CD14-positive monocyte (primary cell): ENCODE data around the gene PRM1. TPM values are rescaled to one million over a fixed set of nuclear protein-coding genes. Genes with fewer than 3 reads are reported as not detected.

Source experiments
- DNase-seq, 3 donors: peaks; one replicate each; pipeline ENCODE4 v3.0.0-alpha.2; 2011 to 2022
- H2AFZ ChIP-seq: 2 replicates; pipeline ENCODE4 v1.6.0; 2012; ENCODE audit warnings: mild to moderate bottlenecking, low read depth, low read length, inconsistent platforms; ENCODE audit not compliant: insufficient read depth, poor library complexity, severe bottlenecking
- H3K27ac ChIP-seq, 2 donors: 1 replicate in 1 of 2; 2 replicates in 1 of 2; pipeline ENCODE4 v1.5.1; 2012 to 2013; ENCODE audit warnings: low read length in 2 of 2, control low read depth in 1 of 2, inconsistent platforms in 1 of 2, low read depth in 1 of 2, mild to moderate bottlenecking in 1 of 2
- H3K27me3 ChIP-seq, 2 donors: one replicate each; pipeline versions ENCODE4 v1.6.0 to v1.6.1; 2011 to 2013; ENCODE audit warnings: low read length in 2 of 2; ENCODE audit not compliant: control insufficient read depth in 2 of 2, insufficient read depth in 2 of 2
- H3K36me3 ChIP-seq, 2 donors: replicated peaks in 1 of 2; 1 replicate in 1 of 2; 2 replicates in 1 of 2; pipeline versions ENCODE4 v1.5.1 to v1.6.1; 2012 to 2013; ENCODE audit warnings: low read length in 2 of 2, control low read depth in 1 of 2, inconsistent platforms in 1 of 2, mild to moderate bottlenecking in 1 of 2; ENCODE audit not compliant: insufficient read depth in 2 of 2, control insufficient read depth in 1 of 2
- H3K4me1 ChIP-seq, 2 donors: 1 replicate in 1 of 2; 2 replicates in 1 of 2; pipeline versions ENCODE4 v1.5.1 to v1.6.1; 2012 to 2013; ENCODE audit warnings: low read length in 2 of 2, control low read depth in 1 of 2, inconsistent platforms in 1 of 2, mild to moderate bottlenecking in 1 of 2, moderate library complexity in 1 of 2; ENCODE audit not compliant: insufficient read depth in 2 of 2, control insufficient read depth in 1 of 2
- H3K4me2 ChIP-seq: replicated peaks from 2 replicates; pipeline ENCODE3; 2012; ENCODE audit warnings: low read length, moderate library complexity, mild to moderate bottlenecking; ENCODE audit not compliant: poor library complexity, severe bottlenecking; ENCODE audit errors: extremely low read depth
- H3K4me3 ChIP-seq, 3 experiments: fragments of 200-600 bp in 1 of 3; sonication (generic) in 1 of 3; replicated peaks in 1 of 3; 1 replicate in 2 of 3; 2 replicates in 1 of 3; pipeline ENCODE4 v1.5.1; 2011 to 2013; ENCODE audit warnings: low read length in 3 of 3, mild to moderate bottlenecking in 3 of 3, control low read depth in 2 of 3, low read depth in 2 of 3, inconsistent platforms in 1 of 3, moderate library complexity in 1 of 3
- H3K79me2 ChIP-seq: 2 replicates; pipeline ENCODE4 v1.6.0; 2012; ENCODE audit warnings: mild to moderate bottlenecking, control low read depth, inconsistent platforms, low read length, moderate library complexity; ENCODE audit not compliant: insufficient read depth
- H3K9ac ChIP-seq: 2 replicates; pipeline ENCODE4 v1.6.0; 2017; ENCODE audit warnings: low read length, mild to moderate bottlenecking; ENCODE audit not compliant: insufficient read depth, poor library complexity, severe bottlenecking
- H3K9me3 ChIP-seq, 2 donors: replicated peaks in 1 of 2; 1 replicate in 1 of 2; 2 replicates in 1 of 2; pipeline versions ENCODE4 v1.5.1 to v1.6.1; 2012 to 2013; ENCODE audit warnings: low read length in 2 of 2, control low read depth in 1 of 2; ENCODE audit not compliant: control insufficient read depth in 1 of 2, insufficient read depth in 1 of 2
- H4K20me1 ChIP-seq: 2 replicates; pipeline ENCODE4 v1.6.0; 2012; ENCODE audit warnings: mild to moderate bottlenecking, low read length, control low read depth, moderate library complexity; ENCODE audit not compliant: insufficient read depth
- H3K27ac Mint-ChIP-seq, 7 donors: one replicate each; pipeline ENCODE4 v1.8.0; 2020; ENCODE audit warnings: mild to moderate bottlenecking in 7 of 7, mixed read lengths in 7 of 7, moderate library complexity in 6 of 7, inconsistent platforms in 2 of 7
- H3K27me3 Mint-ChIP-seq, 3 donors: one replicate each; pipeline ENCODE4 v1.8.0; 2021 to 2022; ENCODE audit warnings: low read depth in 3 of 3, mild to moderate bottlenecking in 3 of 3, mixed read lengths in 3 of 3, moderate library complexity in 3 of 3, inconsistent platforms in 1 of 3
- H3K36me3 Mint-ChIP-seq, 2 donors: one replicate each; pipeline ENCODE4 v1.8.0; 2020; ENCODE audit warnings: mixed read lengths in 2 of 2, inconsistent platforms in 1 of 2, mild to moderate bottlenecking in 1 of 2
- H3K4me1 Mint-ChIP-seq: one replicate; pipeline ENCODE4 v1.8.0; 2020; ENCODE audit warnings: mild to moderate bottlenecking, mixed read lengths
- H3K4me3 Mint-ChIP-seq, 2 donors: one replicate each; pipeline ENCODE4 v1.8.0; 2020; ENCODE audit warnings: mild to moderate bottlenecking in 2 of 2, mixed read lengths in 2 of 2, moderate library complexity in 1 of 2
- H3K9me3 Mint-ChIP-seq, 7 donors: one replicate each; pipeline ENCODE4 v1.8.0; 2020 to 2022; ENCODE audit warnings: mixed read lengths in 7 of 7, mild to moderate bottlenecking in 6 of 7, moderate library complexity in 6 of 7, inconsistent platforms in 2 of 7
- WGBS: methylation state at CpG from one replicate; pipeline ENCODE4 v1.1.5; 2013; ENCODE audit warnings: missing lambda C conversion rate; ENCODE audit not compliant: insufficient coverage; 5-methylcytosine and 5-hydroxymethylcytosine counted together
- intact Hi-C, 2 donors: fragments of 100-400 bp; cut with micrococcal nuclease; formaldehyde crosslinking; loops; one replicate each; pipeline versions ENCODE4 v1.15.0 to v1.15.1; 2023
- polyA plus RNA-seq, 3 donors: library from polyadenylated mRNA; depleted of rRNA in 1 of 3; unstranded in 2 of 3; stranded (reverse) in 1 of 3; fragments of 300-500 nt in 2 of 3; fragments of >200 nt in 1 of 3; fragmentation: Illumina TruSeq in 2 of 3; gene quantifications; 1 replicate in 2 of 3; 2 replicates in 1 of 3; pipeline ENCODE4 v1.2.3, GENCODE V29; 2012 to 2021
- TF ChIP-seq, protein P1 (sequence below): fragments of 200-600 bp; IDR thresholded peaks from one replicate; pipeline ENCODE4 v1.8.0; 2022; ENCODE audit warnings: antibody characterized with exemption, mild to moderate bottlenecking

PRM1 gene
- polyA plus RNA-seq, 3 donors: not detected

DNA sequence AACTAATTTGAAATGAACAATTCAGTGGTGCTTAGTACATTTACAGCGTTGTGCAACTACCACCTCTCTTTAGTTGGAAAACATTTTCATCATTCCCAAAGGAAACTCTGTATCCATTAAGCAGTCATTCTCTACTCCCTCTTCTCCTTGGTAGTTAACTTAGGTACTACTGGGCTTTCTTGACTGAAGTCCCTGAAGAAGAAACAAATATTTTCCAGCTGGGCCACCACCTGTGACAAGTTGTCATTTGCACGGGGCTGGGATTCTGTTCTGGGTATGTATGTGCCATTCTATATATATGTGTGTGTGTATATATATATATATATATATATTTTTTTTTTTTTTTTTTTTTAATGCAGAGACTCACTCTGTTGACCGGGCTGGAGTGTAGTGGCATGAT is 48.8 kb upstream of the PRM1 start:
- H4K20me1 ChIP-seq: no peaks in the 10 kb centered on the region
- Mint-ChIP-seq H3K27me3 (peaks cover 30 to 61% (median 30%) of the 10 kb centered on the region in 3 donors), H3K4me1 (peaks cover 51% of the 10 kb centered on the region), H3K4me3 (peak overlapping the region in 1 of 2 donors; percentile 35), H3K36me3 (peaks cover 5 to 13% of the 10 kb centered on the region in 2 donors), H3K27ac (no peak overlapping the region), H3K9me3 (peaks cover 0 to 15% (median 3%) of the 10 kb centered on the region in 7 donors)
- H3K27ac ChIP-seq: no peak overlapping the region
- intact Hi-C loops: loop anchor here in 1 of 2 donors (5.0 kb wide), 1 partner anchor 33 kb away; no protein-coding TSS in a partner anchor
- H3K79me2 ChIP-seq: no peaks in the 10 kb centered on the region
- no peaks in the 10 kb centered on the region for H3K9me3 ChIP-seq
- no CpG with 5 or more reads among the region's 3 CpGs for WGBS
- TF ChIP-seq, protein P1, sequence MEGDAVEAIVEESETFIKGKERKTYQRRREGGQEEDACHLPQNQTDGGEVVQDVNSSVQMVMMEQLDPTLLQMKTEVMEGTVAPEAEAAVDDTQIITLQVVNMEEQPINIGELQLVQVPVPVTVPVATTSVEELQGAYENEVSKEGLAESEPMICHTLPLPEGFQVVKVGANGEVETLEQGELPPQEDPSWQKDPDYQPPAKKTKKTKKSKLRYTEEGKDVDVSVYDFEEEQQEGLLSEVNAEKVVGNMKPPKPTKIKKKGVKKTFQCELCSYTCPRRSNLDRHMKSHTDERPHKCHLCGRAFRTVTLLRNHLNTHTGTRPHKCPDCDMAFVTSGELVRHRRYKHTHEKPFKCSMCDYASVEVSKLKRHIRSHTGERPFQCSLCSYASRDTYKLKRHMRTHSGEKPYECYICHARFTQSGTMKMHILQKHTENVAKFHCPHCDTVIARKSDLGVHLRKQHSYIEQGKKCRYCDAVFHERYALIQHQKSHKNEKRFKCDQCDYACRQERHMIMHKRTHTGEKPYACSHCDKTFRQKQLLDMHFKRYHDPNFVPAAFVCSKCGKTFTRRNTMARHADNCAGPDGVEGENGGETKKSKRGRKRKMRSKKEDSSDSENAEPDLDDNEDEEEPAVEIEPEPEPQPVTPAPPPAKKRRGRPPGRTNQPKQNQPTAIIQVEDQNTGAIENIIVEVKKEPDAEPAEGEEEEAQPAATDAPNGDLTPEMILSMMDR: no peak
- H2AFZ ChIP-seq: no peak overlapping the region
- DNase-seq: no peak
- no peak overlapping the region for H3K4me2 ChIP-seq
- no peak overlapping the region for H3K4me3 ChIP-seq
- peaks cover 42 to 50% of the 10 kb centered on the region in 2 donors for H3K4me1 ChIP-seq
- peaks cover 0 to 7% of the 10 kb centered on the region in 2 donors for H3K27me3 ChIP-seq
- H3K9ac ChIP-seq: no peak overlapping the region
- H3K36me3 ChIP-seq: no peaks in the 10 kb centered on the region

DNA sequence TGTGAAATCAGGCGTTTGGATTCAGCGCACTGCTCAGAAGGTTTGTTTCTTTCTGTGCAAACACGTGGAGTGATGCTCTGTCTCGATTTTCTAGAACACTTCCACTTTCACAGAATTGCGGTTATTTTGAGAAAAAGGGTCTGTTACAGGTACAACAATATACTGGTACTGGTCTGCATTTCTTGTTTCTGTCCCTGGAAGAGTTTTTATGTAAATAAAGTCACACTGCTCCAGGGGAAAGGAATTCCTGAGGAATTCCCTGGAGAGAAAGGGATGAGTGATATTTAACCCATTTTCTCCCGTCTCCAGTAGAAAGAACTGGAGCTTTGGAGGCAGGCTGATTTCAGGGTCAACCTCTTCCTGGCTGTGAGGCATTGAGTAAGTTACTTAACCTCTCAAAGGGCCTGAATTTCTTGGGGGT is 48.0 kb upstream of the PRM1 start:
- H3K9ac ChIP-seq: no peak overlapping the region
- intact Hi-C loops: no loop called here

More for the DNA sequence above, 48.0 kb upstream of the PRM1 start:
- H2AFZ ChIP-seq: no peak overlapping the region
- H3K4me3 Mint-ChIP-seq: peak overlapping the region; percentile 53 to 90
- no peak overlapping the region for H3K27ac ChIP-seq
- H3K9me3 ChIP-seq: no peaks in the 10 kb centered on the region
- H3K79me2 ChIP-seq: no peaks in the 10 kb centered on the region
- H3K4me2 ChIP-seq: peak overlapping the region; percentile 53
- no peaks in the 10 kb centered on the region for H3K36me3 ChIP-seq
- no CpG with 5 or more reads among the region's 6 CpGs for WGBS
- DNase-seq: no peak
- peak overlapping the region in 5 of 7 donors; percentile 11 to 84 (median 61) for H3K27ac Mint-ChIP-seq
- peaks cover 0 to 7% of the 10 kb centered on the region in 2 donors for H3K27me3 ChIP-seq
- peak overlapping the region in 1 of 3 experiments; percentile 59 for H3K4me3 ChIP-seq
- H3K36me3 Mint-ChIP-seq: peaks cover 5 to 13% of the 10 kb centered on the region in 2 donors
- H3K9me3 Mint-ChIP-seq: peaks cover 0 to 9% (median 3%) of the 10 kb centered on the region in 7 donors
- peaks cover 52% of the 10 kb centered on the region for H3K4me1 Mint-ChIP-seq
- TF ChIP-seq, protein P1: no peak
- H4K20me1 ChIP-seq: no peaks in the 10 kb centered on the region
- H3K4me1 ChIP-seq: peaks cover 42 to 50% of the 10 kb centered on the region in 2 donors
- peaks cover 27 to 59% (median 28%) of the 10 kb centered on the region in 3 donors for H3K27me3 Mint-ChIP-seq
